ENCODE results near the gene AOX1. TPM values are rescaled to one million over a fixed set of nuclear protein-coding genes. Genes with fewer than 3 reads are reported as not detected.

Gene AOX1
- total and polyA plus RNA-seq, 9 of the 15 experiments (the other 6 are each of a cell fraction or from before 2014, with no cell fraction given) = 0.10 to 0.55 (median 0.20) TPM; not detected in 6

DNA sequence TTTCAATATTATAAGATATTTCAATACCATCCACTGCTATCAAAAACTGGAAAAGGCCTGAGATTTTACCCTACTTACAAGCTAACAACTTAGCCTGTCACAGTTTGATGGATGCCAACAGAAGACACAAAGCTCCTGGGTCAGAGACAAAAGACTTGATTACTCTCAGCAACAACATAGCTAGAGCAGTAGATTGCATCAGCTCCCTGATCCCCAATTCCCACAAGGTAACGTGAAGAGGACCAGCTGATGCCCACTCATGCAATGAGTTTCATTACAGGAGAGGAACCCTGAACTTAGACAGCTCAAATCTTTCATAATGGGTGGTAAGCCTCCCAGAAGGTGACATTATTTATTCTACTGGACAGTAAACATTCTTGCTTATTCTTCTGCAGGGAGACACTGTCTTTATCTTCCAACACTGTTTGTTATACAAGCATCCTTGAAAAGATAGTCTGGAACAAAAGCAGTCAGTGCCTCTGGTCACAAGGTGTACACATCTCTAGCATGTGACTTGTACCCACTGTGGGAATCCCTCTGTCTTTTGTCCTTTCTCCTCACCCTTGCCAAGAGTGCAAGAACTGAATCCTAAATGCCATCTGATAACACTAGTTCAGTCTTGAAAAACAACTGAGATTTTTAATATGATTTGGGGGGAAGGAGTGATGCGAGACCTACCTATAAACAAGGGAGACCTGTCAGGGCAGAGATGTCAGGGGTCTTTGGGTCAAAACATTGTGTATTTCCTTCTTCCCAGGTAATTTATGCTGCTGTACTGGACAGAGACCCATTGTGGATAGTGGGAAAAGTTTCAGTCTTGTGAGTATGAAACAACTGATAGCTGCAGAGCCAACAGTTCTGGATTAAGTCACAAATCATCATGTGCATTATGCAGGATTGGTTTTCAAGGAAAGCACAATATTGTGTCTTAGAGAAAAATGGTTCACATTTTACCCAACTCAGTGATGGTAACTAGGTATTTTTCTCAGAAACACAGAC, 102.4 kb downstream of the AOX1 start:
- H3K9me3 ChIP-seq (replicated peaks; ENCODE audit: control insufficient read depth, insufficient read depth, low read depth, low read length) = no peaks in the 10 kb centered on the region
- ATAC-seq = no peak
- no peaks in the 10 kb centered on the region for H4K20me1 ChIP-seq (replicated peaks; ENCODE audit: control insufficient read depth, insufficient read depth, low read length)
- H3K27me3 ChIP-seq (ENCODE audit: control insufficient read depth in 2 of 2, insufficient read depth in 2 of 2, low read length in 2 of 2) = peaks cover 0 to under 1% of the 10 kb centered on the region in 2 experiments; a peak in 2 of 5 replicates
- H3K79me2 ChIP-seq (ENCODE audit: control insufficient read depth, insufficient read depth, low read length) = no peaks in the 10 kb centered on the region
- 0% methylated on average over 2 of the region's 2 CpGs for WGBS (ENCODE audit: insufficient coverage, low coverage, missing lambda C conversion rate)
- no peaks in the 10 kb centered on the region for H3K36me3 ChIP-seq (ENCODE audit: control insufficient read depth, insufficient read depth, low read length)
- no TSS peak for BruUV-seq (replicated peaks)
- H3K4me2 ChIP-seq (ENCODE audit: insufficient read depth, low read length) = no peak overlapping the region
- no peak for FAIRE-seq
- no peak overlapping the region for H3K9ac ChIP-seq (ENCODE audit: insufficient read depth in 1 of 2, low read depth in 2 of 2, low read length in 2 of 2)
- intact Hi-C loops (cut with micrococcal nuclease) = no loop called here
- H3K4me1 ChIP-seq (replicated peaks in 1 of 2; ENCODE audit: control insufficient read depth in 2 of 2, insufficient read depth in 2 of 2, low read length in 2 of 2) = no peaks in the 10 kb centered on the region
- DNase-seq (ENCODE audit: extremely low read depth in 1 of 4, low spot score in 3 of 4) = no peak
- POLR2A ChIA-PET = no interaction called here
- no peaks in the 10 kb centered on the region for H3K9me1 ChIP-seq (ENCODE audit: control insufficient read depth, insufficient read depth, low read length)
- CTCF ChIA-PET (ENCODE audit: low intra/inter-chr PET ratio) = no interaction called here
- no peak overlapping the region for H2AFZ ChIP-seq (ENCODE audit: low read depth, low read length)
- TF ChIP-seq STAG1 (CRISPR knock-in tag; IDR thresholded peaks at IDR 0.05; ENCODE audit: borderline replicate concordance) (no peak), EWSR1 (IDR thresholded peaks at IDR 0.05; ENCODE audit: borderline replicate concordance, low read depth, partially characterized antibody) (no peak), SAP30 (IDR thresholded peaks at IDR 0.05; ENCODE audit: borderline replicate concordance, insufficient read depth, low read depth, low read length, poor library complexity, severe bottlenecking) (no peak), STAT5A (IDR thresholded peaks at IDR 0.05; ENCODE audit: borderline replicate concordance, low read length) (no peak), RAD51 (IDR thresholded peaks at IDR 0.05; ENCODE audit: borderline replicate concordance, low read depth) (no peak), HDAC6 (IDR thresholded peaks at IDR 0.05; ENCODE audit: low read depth, low read length) (no peak), POLR2A (conservative IDR thresholded peaks at IDR 0.05) (no peak), PTBP1 (IDR thresholded peaks at IDR 0.05; ENCODE audit: low read depth, low read length) (no peak), ZNF24 (IDR thresholded peaks at IDR 0.05) (no peak), SMAD3 (CRISPR knock-in tag; conservative IDR thresholded peaks at IDR 0.05) (no peak), RUNX1 (IDR thresholded peaks at IDR 0.05; ENCODE audit: low read depth) (no peak), DNMT1 (IDR thresholded peaks at IDR 0.05) (no peak), FOXA1 (IDR thresholded peaks at IDR 0.05; ENCODE audit: borderline replicate concordance) (no peak), PHTF2 (CRISPR knock-in tag; IDR thresholded peaks at IDR 0.05) (no peak)
- TF ChIP-seq, protein P1, sequence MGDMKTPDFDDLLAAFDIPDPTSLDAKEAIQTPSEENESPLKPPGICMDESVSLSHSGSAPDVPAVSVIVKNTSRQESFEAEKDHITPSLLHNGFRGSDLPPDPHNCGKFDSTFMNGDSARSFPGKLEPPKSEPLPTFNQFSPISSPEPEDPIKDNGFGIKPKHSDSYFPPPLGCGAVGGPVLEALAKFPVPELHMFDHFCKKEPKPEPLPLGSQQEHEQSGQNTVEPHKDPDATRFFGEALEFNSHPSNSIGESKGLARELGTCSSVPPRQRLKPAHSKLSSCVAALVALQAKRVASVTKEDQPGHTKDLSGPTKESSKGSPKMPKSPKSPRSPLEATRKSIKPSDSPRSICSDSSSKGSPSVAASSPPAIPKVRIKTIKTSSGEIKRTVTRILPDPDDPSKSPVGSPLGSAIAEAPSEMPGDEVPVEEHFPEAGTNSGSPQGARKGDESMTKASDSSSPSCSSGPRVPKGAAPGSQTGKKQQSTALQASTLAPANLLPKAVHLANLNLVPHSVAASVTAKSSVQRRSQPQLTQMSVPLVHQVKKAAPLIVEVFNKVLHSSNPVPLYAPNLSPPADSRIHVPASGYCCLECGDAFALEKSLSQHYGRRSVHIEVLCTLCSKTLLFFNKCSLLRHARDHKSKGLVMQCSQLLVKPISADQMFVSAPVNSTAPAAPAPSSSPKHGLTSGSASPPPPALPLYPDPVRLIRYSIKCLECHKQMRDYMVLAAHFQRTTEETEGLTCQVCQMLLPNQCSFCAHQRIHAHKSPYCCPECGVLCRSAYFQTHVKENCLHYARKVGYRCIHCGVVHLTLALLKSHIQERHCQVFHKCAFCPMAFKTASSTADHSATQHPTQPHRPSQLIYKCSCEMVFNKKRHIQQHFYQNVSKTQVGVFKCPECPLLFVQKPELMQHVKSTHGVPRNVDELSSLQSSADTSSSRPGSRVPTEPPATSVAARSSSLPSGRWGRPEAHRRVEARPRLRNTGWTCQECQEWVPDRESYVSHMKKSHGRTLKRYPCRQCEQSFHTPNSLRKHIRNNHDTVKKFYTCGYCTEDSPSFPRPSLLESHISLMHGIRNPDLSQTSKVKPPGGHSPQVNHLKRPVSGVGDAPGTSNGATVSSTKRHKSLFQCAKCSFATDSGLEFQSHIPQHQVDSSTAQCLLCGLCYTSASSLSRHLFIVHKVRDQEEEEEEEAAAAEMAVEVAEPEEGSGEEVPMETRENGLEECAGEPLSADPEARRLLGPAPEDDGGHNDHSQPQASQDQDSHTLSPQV (IDR thresholded peaks at IDR 0.05) = no peak
- TF ChIP-seq, protein P2, sequence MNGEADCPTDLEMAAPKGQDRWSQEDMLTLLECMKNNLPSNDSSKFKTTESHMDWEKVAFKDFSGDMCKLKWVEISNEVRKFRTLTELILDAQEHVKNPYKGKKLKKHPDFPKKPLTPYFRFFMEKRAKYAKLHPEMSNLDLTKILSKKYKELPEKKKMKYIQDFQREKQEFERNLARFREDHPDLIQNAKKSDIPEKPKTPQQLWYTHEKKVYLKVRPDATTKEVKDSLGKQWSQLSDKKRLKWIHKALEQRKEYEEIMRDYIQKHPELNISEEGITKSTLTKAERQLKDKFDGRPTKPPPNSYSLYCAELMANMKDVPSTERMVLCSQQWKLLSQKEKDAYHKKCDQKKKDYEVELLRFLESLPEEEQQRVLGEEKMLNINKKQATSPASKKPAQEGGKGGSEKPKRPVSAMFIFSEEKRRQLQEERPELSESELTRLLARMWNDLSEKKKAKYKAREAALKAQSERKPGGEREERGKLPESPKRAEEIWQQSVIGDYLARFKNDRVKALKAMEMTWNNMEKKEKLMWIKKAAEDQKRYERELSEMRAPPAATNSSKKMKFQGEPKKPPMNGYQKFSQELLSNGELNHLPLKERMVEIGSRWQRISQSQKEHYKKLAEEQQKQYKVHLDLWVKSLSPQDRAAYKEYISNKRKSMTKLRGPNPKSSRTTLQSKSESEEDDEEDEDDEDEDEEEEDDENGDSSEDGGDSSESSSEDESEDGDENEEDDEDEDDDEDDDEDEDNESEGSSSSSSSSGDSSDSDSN (IDR thresholded peaks at IDR 0.05; ENCODE audit: borderline replicate concordance in 1 of 2, low read depth in 2 of 2, low read length in 2 of 2) = no peak
- in situ Hi-C loops (cut with MboI) = no loop called here
- no peak overlapping the region for H3K4me3 ChIP-seq
- H3K27ac ChIP-seq (ENCODE audit: extremely low read depth, low read depth, low read length) = no peak overlapping the region

All from K562 (cell line).